B cell (primary cell): ENCODE data around the gene PCK2.

Experiments used
- EZH2 ChIP-seq: IDR thresholded peaks from 2 replicates; pipeline ENCODE4 v1.6.1; 2012; ENCODE audit warnings: borderline replicate concordance, low read depth, mild to moderate bottlenecking, moderate library complexity, low read length; ENCODE audit not compliant: insufficient read depth, poor library complexity, severe bottlenecking
- TF ChIP-seq, protein P1 (sequence below): fragments of 200-600 bp; IDR thresholded peaks from one replicate; pipeline ENCODE4 v1.8.0; 2022; ENCODE audit warnings: antibody characterized with exemption, mild to moderate bottlenecking

DNA sequence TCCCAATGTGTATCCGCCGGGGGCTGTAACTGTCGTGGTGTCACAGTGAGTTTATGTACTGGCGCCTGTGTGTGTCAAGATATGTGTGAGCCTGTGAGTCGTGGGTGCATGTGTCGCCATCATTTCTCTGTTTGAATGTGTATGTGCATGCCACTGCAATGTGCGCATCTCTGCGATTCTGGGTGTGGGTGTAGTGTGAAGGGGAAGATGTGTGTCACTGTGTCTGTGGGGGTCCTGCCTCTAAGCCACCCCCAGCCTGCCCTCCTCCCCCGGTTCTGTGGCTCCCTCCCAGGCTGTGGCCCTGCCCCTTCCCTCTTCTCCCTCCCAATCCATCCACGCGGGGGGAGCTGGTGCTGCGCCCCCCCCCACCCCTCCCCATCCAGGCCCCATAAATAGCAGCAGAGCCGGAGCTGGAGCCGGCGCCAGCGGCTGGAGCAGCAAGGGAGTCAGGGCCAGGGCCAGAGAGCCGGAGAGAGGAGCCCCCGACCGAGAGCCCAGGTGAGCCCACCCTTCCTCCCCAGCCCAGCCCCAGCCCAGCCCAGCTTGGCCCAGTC is 22.9 kb upstream of the PCK2 start, which contains the start of gene CPNE6:
- TF ChIP-seq, protein P1, sequence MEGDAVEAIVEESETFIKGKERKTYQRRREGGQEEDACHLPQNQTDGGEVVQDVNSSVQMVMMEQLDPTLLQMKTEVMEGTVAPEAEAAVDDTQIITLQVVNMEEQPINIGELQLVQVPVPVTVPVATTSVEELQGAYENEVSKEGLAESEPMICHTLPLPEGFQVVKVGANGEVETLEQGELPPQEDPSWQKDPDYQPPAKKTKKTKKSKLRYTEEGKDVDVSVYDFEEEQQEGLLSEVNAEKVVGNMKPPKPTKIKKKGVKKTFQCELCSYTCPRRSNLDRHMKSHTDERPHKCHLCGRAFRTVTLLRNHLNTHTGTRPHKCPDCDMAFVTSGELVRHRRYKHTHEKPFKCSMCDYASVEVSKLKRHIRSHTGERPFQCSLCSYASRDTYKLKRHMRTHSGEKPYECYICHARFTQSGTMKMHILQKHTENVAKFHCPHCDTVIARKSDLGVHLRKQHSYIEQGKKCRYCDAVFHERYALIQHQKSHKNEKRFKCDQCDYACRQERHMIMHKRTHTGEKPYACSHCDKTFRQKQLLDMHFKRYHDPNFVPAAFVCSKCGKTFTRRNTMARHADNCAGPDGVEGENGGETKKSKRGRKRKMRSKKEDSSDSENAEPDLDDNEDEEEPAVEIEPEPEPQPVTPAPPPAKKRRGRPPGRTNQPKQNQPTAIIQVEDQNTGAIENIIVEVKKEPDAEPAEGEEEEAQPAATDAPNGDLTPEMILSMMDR = no peak
- TF ChIP-seq EZH2 = no peak
